ENCODE measurements around the gene USO1. TPM values are rescaled to one million over a fixed set of nuclear protein-coding genes. Genes with fewer than 3 reads are reported as not detected.

The USO1 gene
- polyA plus RNA-seq, 1 donor, result 78.1 TPM

GRCh38 chr4:75745721-75746199, 21.4 kb downstream of the USO1 start:
- WGBS (ENCODE audit: insufficient coverage, low lambda C conversion rate), result 40% methylated on average over 1 of the region's 9 CpGs
- peaks cover 12% of the 10 kb centered on the region for H3K4me1 ChIP-seq (ENCODE audit: control insufficient read depth, insufficient read depth, low read length)
- no peak overlapping the region for H3K4me3 ChIP-seq (ENCODE audit: low read length)
- H3K27ac ChIP-seq (ENCODE audit: low read length), result peak overlapping the region; percentile 71
- H3K9me3 ChIP-seq (ENCODE audit: control insufficient read depth, low read depth, low read length), result no peaks in the 10 kb centered on the region
- no peak for DNase-seq
- peaks cover 6% of the 10 kb centered on the region for H3K36me3 ChIP-seq (ENCODE audit: control insufficient read depth, insufficient read depth, low read length)
- H3K27me3 ChIP-seq (ENCODE audit: control insufficient read depth, insufficient read depth, low read length), result no peaks in the 10 kb centered on the region

- Histone ChIP-seq H3K27ac (ENCODE audit: low read length) (no peak overlapping the region), H3K27me3 (ENCODE audit: control insufficient read depth, insufficient read depth, low read length) (no peaks in the 10 kb centered on the region), H3K9me3 (ENCODE audit: control insufficient read depth, low read depth, low read length) (no peaks in the 10 kb centered on the region), H3K4me1 (ENCODE audit: control insufficient read depth, insufficient read depth, low read length) (no peaks in the 10 kb centered on the region), H3K4me3 (ENCODE audit: low read length) (no peak overlapping the region), H3K36me3 (ENCODE audit: control insufficient read depth, insufficient read depth, low read length) (peaks cover 37% of the 10 kb centered on the region)
- WGBS (ENCODE audit: insufficient coverage, low lambda C conversion rate), result 82% methylated on average over 2 of the region's 7 CpGs
- no peak for DNase-seq
These were observed 28.3 kb downstream of the USO1 start for GRCh38 chr4:75752637-75753036.

GRCh38 chr4:75769036-75769435, 44.7 kb downstream of the USO1 start:
- Histone ChIP-seq H3K4me1 (ENCODE audit: control insufficient read depth, insufficient read depth, low read length) (no peaks in the 10 kb centered on the region), H3K4me3 (ENCODE audit: low read length) (no peak overlapping the region), H3K9me3 (ENCODE audit: control insufficient read depth, low read depth, low read length) (no peaks in the 10 kb centered on the region), H3K27ac (ENCODE audit: low read length) (peak overlapping the region; percentile 47), H3K36me3 (ENCODE audit: control insufficient read depth, insufficient read depth, low read length) (peaks cover 15% of the 10 kb centered on the region), H3K27me3 (ENCODE audit: control insufficient read depth, insufficient read depth, low read length) (no peaks in the 10 kb centered on the region)
- DNase-seq, result peak; percentile 52 to 77

- Histone ChIP-seq H3K9me3 (ENCODE audit: control insufficient read depth, low read depth, low read length) (no peaks in the 10 kb centered on the region), H3K27ac (ENCODE audit: low read length) (no peak overlapping the region), H3K4me1 (ENCODE audit: control insufficient read depth, insufficient read depth, low read length) (no peaks in the 10 kb centered on the region), H3K36me3 (ENCODE audit: control insufficient read depth, insufficient read depth, low read length) (peaks cover 33% of the 10 kb centered on the region), H3K27me3 (ENCODE audit: control insufficient read depth, insufficient read depth, low read length) (no peaks in the 10 kb centered on the region), H3K4me3 (ENCODE audit: low read length) (no peak overlapping the region)
- DNase-seq, result no peak
- WGBS (ENCODE audit: insufficient coverage, low lambda C conversion rate), result 83% methylated on average over 1 of the region's 1 CpG
These were observed 47.2 kb downstream of the USO1 start for GRCh38 chr4:75771607-75772006.

GRCh38 chr4:75777589-75777988, 53.2 kb downstream of the USO1 start:
- no peak overlapping the region for H3K27ac ChIP-seq (ENCODE audit: low read length)
- DNase-seq, result no peak
- no peak overlapping the region for H3K4me3 ChIP-seq (ENCODE audit: low read length)
- no peaks in the 10 kb centered on the region for H3K9me3 ChIP-seq (ENCODE audit: control insufficient read depth, low read depth, low read length)
- no peaks in the 10 kb centered on the region for H3K27me3 ChIP-seq (ENCODE audit: control insufficient read depth, insufficient read depth, low read length)
- no peaks in the 10 kb centered on the region for H3K4me1 ChIP-seq (ENCODE audit: control insufficient read depth, insufficient read depth, low read length)
- no CpG with 5 or more reads among the region's 2 CpGs for WGBS (ENCODE audit: insufficient coverage, low lambda C conversion rate)
- H3K36me3 ChIP-seq (ENCODE audit: control insufficient read depth, insufficient read depth, low read length), result peaks cover 50% of the 10 kb centered on the region

- H3K27me3 ChIP-seq (ENCODE audit: control insufficient read depth, insufficient read depth, low read length), result no peaks in the 10 kb centered on the region
- H3K9me3 ChIP-seq (ENCODE audit: control insufficient read depth, low read depth, low read length), result no peaks in the 10 kb centered on the region
- H3K4me3 ChIP-seq (ENCODE audit: low read length), result no peak overlapping the region
- H3K27ac ChIP-seq (ENCODE audit: low read length), result no peak overlapping the region
- DNase-seq, result no peak
- peaks cover 64% of the 10 kb centered on the region for H3K36me3 ChIP-seq (ENCODE audit: control insufficient read depth, insufficient read depth, low read length)
- 95% methylated on average over 3 of the region's 5 CpGs for WGBS (ENCODE audit: insufficient coverage, low lambda C conversion rate)
- no peaks in the 10 kb centered on the region for H3K4me1 ChIP-seq (ENCODE audit: control insufficient read depth, insufficient read depth, low read length)
These were observed 54.9 kb downstream of the USO1 start for GRCh38 chr4:75779105-75779757.

- H3K27ac ChIP-seq (ENCODE audit: low read length), result no peak overlapping the region
- no peaks in the 10 kb centered on the region for H3K9me3 ChIP-seq (ENCODE audit: control insufficient read depth, low read depth, low read length)
- no peak for DNase-seq
- no peak overlapping the region for H3K4me3 ChIP-seq (ENCODE audit: low read length)
- H3K36me3 ChIP-seq (ENCODE audit: control insufficient read depth, insufficient read depth, low read length), result peaks cover 50% of the 10 kb centered on the region
- no peaks in the 10 kb centered on the region for H3K4me1 ChIP-seq (ENCODE audit: control insufficient read depth, insufficient read depth, low read length)
- H3K27me3 ChIP-seq (ENCODE audit: control insufficient read depth, insufficient read depth, low read length), result no peaks in the 10 kb centered on the region
These were observed 56.9 kb downstream of the USO1 start for GRCh38 chr4:75781305-75781704.

GRCh38 chr4:75786526-75786925, 62.1 kb downstream of the USO1 start:
- H3K9me3 ChIP-seq (ENCODE audit: control insufficient read depth, low read depth, low read length), result no peaks in the 10 kb centered on the region
- peaks cover 49% of the 10 kb centered on the region for H3K36me3 ChIP-seq (ENCODE audit: control insufficient read depth, insufficient read depth, low read length)
- no CpG with 5 or more reads among the region's 1 CpG for WGBS (ENCODE audit: insufficient coverage, low lambda C conversion rate)
- H3K4me3 ChIP-seq (ENCODE audit: low read length), result no peak overlapping the region
- no peaks in the 10 kb centered on the region for H3K4me1 ChIP-seq (ENCODE audit: control insufficient read depth, insufficient read depth, low read length)
- H3K27me3 ChIP-seq (ENCODE audit: control insufficient read depth, insufficient read depth, low read length), result no peaks in the 10 kb centered on the region
- H3K27ac ChIP-seq (ENCODE audit: low read length), result no peak overlapping the region
- no peak for DNase-seq

GRCh38 chr4:75786938-75787337, 62.6 kb downstream of the USO1 start:
- no peak overlapping the region for H3K27ac ChIP-seq (ENCODE audit: low read length)
- H3K4me1 ChIP-seq (ENCODE audit: control insufficient read depth, insufficient read depth, low read length), result no peaks in the 10 kb centered on the region
- peaks cover 50% of the 10 kb centered on the region for H3K36me3 ChIP-seq (ENCODE audit: control insufficient read depth, insufficient read depth, low read length)
- no peak for DNase-seq
- no peak overlapping the region for H3K4me3 ChIP-seq (ENCODE audit: low read length)
- H3K9me3 ChIP-seq (ENCODE audit: control insufficient read depth, low read depth, low read length), result no peaks in the 10 kb centered on the region
- 60% methylated on average over 1 of the region's 1 CpG for WGBS (ENCODE audit: insufficient coverage, low lambda C conversion rate)
- H3K27me3 ChIP-seq (ENCODE audit: control insufficient read depth, insufficient read depth, low read length), result no peaks in the 10 kb centered on the region

GRCh38 chr4:75790024-75790423, 65.6 kb downstream of the USO1 start:
- no peak overlapping the region for H3K4me3 ChIP-seq (ENCODE audit: low read length)
- 100% methylated on average over 1 of the region's 1 CpG for WGBS (ENCODE audit: insufficient coverage, low lambda C conversion rate)
- DNase-seq, result no peak
- no peaks in the 10 kb centered on the region for H3K27me3 ChIP-seq (ENCODE audit: control insufficient read depth, insufficient read depth, low read length)
- H3K4me1 ChIP-seq (ENCODE audit: control insufficient read depth, insufficient read depth, low read length), result no peaks in the 10 kb centered on the region
- H3K27ac ChIP-seq (ENCODE audit: low read length), result no peak overlapping the region
- no peaks in the 10 kb centered on the region for H3K9me3 ChIP-seq (ENCODE audit: control insufficient read depth, low read depth, low read length)
- H3K36me3 ChIP-seq (ENCODE audit: control insufficient read depth, insufficient read depth, low read length), result peaks cover 40% of the 10 kb centered on the region

- no CpG with 5 or more reads among the region's 1 CpG for WGBS (ENCODE audit: insufficient coverage, low lambda C conversion rate)
- Histone ChIP-seq H3K9me3 (ENCODE audit: control insufficient read depth, low read depth, low read length) (no peaks in the 10 kb centered on the region), H3K27ac (ENCODE audit: low read length) (no peak overlapping the region), H3K36me3 (ENCODE audit: control insufficient read depth, insufficient read depth, low read length) (peaks cover 37% of the 10 kb centered on the region), H3K4me1 (ENCODE audit: control insufficient read depth, insufficient read depth, low read length) (no peaks in the 10 kb centered on the region), H3K27me3 (ENCODE audit: control insufficient read depth, insufficient read depth, low read length) (no peaks in the 10 kb centered on the region), H3K4me3 (ENCODE audit: low read length) (no peak overlapping the region)
- no peak for DNase-seq
These were observed 76.6 kb downstream of the USO1 start for GRCh38 chr4:75800972-75801371.

Data from large intestine (tissue), 3 donors.